GM13976 (cell line): Measurements from ENCODE around the gene OR5F1.

Experiments used
- DNase-seq: peaks from one replicate; pipeline ENCODE4 v3.0.0; 2012; ENCODE audit warnings: low spot score
- CTCF ChIP-seq: IDR thresholded peaks from 2 replicates; pipeline ENCODE4 v1.5.1; 2012; ENCODE audit warnings: borderline replicate concordance, mild to moderate bottlenecking; ENCODE audit not compliant: insufficient read depth; ENCODE audit errors: extremely low read depth, missing control alignments, control extremely low read depth
- in situ Hi-C: fragments of 300-500 bp; cut with MboI; formaldehyde crosslinking; loops from one replicate; pipeline ENCODE4 v1.12.0; 2022; ENCODE audit warnings: low sequenced_read_pairs, mixed read lengths, inconsistent platforms; ENCODE audit not compliant: unreplicated experiment

OR5F1 gene

DNA sequence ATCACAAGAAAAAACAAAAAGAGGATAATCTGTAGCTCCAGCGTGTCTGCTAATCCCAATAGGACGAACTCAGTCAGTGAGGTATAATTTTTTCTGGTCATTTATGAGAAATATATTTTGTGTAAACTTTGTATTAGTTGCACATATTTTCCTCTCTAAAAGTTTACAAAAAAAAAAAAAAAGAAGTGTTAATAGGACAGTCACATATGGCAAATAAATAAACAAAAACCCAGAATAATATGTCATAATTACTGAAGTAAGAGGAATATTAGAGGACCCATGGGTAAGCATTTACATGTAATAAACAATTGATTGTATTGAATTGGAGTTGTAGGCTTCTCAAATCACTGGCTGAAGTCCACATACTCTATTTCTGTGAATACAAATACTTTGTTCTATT, at the start of gene OR5F1:
OR5F1 (minus strand) TSS at position 101 of the 400 bp plus-strand sequence; CDS start at position 101, 0 bp downstream.
- TF ChIP-seq CTCF = no peak
- in situ Hi-C loops = no loop called here
- no peak for DNase-seq

- in situ Hi-C loops = no loop called here
- no peak for DNase-seq
- no peak for TF ChIP-seq CTCF
These were observed 32.9 kb upstream of the OR5F1 start, which contains the start of gene OR5AS1 for GRCh38 chr11:56027354-56027753. Gene OR5AS1, plus strand, starts transcription at chr11:56027654. Its CDS starts 2,765 bp downstream, at chr11:56030419.

DNA sequence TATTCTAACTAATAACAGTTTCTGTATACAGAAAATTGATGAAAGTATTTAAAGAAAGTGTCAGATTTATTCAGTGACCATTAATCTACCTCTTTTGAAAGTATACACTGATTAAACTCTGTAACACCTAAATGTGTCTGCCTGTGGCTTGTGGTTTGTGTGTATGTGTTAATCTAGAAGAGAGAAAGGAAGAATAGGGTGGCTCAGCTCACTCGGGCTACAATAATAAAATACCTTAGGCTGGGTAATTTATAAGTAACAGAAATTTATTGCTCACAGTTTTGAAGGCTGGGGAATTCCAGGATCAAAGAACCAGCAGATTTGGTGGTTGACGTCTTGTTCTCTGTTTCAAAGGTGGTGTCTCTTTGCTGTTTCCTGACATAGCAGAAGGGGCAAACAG, 19.4 kb upstream of the OR5F1 start:
- no peak for TF ChIP-seq CTCF
- no peak for DNase-seq
- in situ Hi-C loops = no loop called here

- in situ Hi-C loops = no loop called here
- TF ChIP-seq CTCF = no peak
- no peak for DNase-seq
These were observed 16.3 kb upstream of the OR5F1 start for GRCh38 chr11:56010716-56011115.

- DNase-seq = no peak
- TF ChIP-seq CTCF = no peak
- in situ Hi-C loops = no loop called here
These were observed 23.5 kb downstream of the OR5F1 start for GRCh38 chr11:55970935-55971334.

DNA sequence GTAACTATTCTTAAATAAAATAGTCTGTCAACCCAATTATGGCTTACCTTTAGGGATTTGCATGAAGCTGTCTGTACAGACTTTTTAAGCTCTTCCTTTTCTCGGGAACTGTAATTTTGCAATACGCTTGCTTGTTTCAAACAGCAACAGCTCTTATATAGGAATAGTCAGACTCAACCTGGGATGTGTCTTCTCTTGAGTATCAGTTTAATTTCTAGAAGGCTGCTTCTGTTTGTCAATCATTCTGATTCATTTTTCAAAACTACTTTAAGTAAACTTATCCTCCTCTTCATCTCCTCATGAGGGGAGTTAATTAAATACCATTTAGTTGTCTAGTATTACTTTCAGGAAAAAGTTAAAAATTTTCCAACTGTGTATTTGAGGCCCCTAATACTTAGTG, 24.6 kb downstream of the OR5F1 start, which contains the start of gene OR10AG1:
OR10AG1 (minus strand) TSS at position 101 of the 400 bp plus-strand sequence; CDS start at position 63, 38 bp downstream.
- TF ChIP-seq CTCF = no peak
- no peak for DNase-seq
- in situ Hi-C loops = no loop called here
